ENCODE data around the gene PSMD2.

DNA sequence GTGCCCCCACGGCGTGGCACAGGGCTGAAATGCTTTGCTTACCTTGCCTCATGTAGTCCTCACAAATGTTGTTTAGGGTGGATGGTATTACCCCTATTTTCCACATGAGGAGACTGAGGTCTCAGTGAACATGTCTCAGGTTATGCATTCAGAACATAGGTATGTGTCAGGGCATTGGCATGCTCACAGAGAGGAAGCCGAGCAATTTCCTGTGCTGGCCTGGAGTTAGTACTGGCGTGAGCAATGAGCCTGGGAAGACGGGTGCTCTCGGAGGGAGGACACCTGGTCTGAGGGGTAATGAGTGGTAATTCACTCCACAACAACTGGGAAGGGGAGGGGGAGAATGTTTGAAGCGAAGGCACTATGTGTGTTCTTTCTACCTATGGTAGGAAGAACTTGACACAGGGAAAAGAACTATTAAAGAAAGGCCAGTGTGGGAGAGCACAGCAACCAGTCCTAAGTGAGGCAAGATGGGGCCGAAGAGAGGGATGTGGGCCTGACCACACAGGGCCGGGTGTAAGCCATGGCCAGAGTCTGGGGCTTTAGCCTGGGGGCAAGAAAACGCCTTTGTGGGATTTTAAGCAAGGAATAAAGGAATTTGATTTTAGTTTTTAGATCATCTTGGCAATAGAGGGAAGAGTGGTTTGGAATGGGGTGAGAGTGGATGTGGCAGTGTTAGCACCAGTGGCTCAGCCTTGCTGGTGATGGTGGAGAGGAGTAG, 33.5 kb downstream of the PSMD2 start:
- TF ChIP-seq POLR2A (IDR thresholded peaks at IDR 0.05) (no peak), POLR2AphosphoS5 (IDR thresholded peaks at IDR 0.05) (peak in 1 of 4 donors; percentile 25)
- TF ChIP-seq, protein P1, sequence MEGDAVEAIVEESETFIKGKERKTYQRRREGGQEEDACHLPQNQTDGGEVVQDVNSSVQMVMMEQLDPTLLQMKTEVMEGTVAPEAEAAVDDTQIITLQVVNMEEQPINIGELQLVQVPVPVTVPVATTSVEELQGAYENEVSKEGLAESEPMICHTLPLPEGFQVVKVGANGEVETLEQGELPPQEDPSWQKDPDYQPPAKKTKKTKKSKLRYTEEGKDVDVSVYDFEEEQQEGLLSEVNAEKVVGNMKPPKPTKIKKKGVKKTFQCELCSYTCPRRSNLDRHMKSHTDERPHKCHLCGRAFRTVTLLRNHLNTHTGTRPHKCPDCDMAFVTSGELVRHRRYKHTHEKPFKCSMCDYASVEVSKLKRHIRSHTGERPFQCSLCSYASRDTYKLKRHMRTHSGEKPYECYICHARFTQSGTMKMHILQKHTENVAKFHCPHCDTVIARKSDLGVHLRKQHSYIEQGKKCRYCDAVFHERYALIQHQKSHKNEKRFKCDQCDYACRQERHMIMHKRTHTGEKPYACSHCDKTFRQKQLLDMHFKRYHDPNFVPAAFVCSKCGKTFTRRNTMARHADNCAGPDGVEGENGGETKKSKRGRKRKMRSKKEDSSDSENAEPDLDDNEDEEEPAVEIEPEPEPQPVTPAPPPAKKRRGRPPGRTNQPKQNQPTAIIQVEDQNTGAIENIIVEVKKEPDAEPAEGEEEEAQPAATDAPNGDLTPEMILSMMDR (IDR thresholded peaks at IDR 0.05) = no peak

Data from sigmoid colon (tissue), 4 donors.